Fibroblast of lung (primary cell): Measurements from ENCODE around the gene TYMS. TPM values are rescaled to one million over a fixed set of nuclear protein-coding genes. Genes with fewer than 3 reads are reported as not detected.

Source experiments
- DNase-seq, 2 donors: peaks; one replicate each; pipeline versions ENCODE4 v3.0.0 to v3.0.0-alpha.2; 2010; ENCODE audit warnings: low read depth in 2 of 2
- H2AFZ ChIP-seq: 2 replicates; pipeline ENCODE4 v1.5.1; 2012; ENCODE audit warnings: low read length, control low read depth, inconsistent platforms
- H3K27ac ChIP-seq: 2 replicates; pipeline ENCODE4 v1.5.1; 2011; ENCODE audit warnings: low read length, control low read depth; ENCODE audit not compliant: insufficient read depth
- H3K27me3 ChIP-seq: 2 replicates; pipeline ENCODE4 v1.5.1; 2011; ENCODE audit warnings: mild to moderate bottlenecking, low read length; ENCODE audit not compliant: control insufficient read depth, insufficient read depth
- H3K36me3 ChIP-seq: 2 replicates; pipeline ENCODE4 v1.5.1; 2011; ENCODE audit warnings: low read length; ENCODE audit not compliant: control insufficient read depth, insufficient read depth
- H3K4me1 ChIP-seq: 2 replicates; pipeline ENCODE4 v1.5.1; 2011; ENCODE audit warnings: low read length; ENCODE audit not compliant: control insufficient read depth, insufficient read depth; ENCODE audit errors: extremely low read depth
- H3K4me2 ChIP-seq: 2 replicates; pipeline ENCODE4 v1.5.1; 2011; ENCODE audit warnings: low read length, control low read depth; ENCODE audit not compliant: insufficient read depth; ENCODE audit errors: extremely low read depth
- H3K4me3 ChIP-seq, 4 experiments: fragments of 200-600 bp in 1 of 4; sonication (generic) in 1 of 4; replicated peaks in 1 of 4; 2 replicates each; pipeline ENCODE4 v1.5.1; 2011 to 2016; ENCODE audit warnings: low read length in 4 of 4, low read depth in 3 of 4, mild to moderate bottlenecking in 3 of 4, control low read depth in 2 of 4, inconsistent platforms in 1 of 4, mixed read lengths in 1 of 4; ENCODE audit not compliant: insufficient read depth in 1 of 4; ENCODE audit errors: control extremely low read depth in 1 of 4
- H3K79me2 ChIP-seq: 2 replicates; pipeline ENCODE4 v1.5.1; 2012; ENCODE audit warnings: mild to moderate bottlenecking, low read length, inconsistent platforms; ENCODE audit not compliant: control insufficient read depth, insufficient read depth
- H3K9ac ChIP-seq: 2 replicates; pipeline ENCODE4 v1.5.1; 2011; ENCODE audit warnings: mild to moderate bottlenecking, low read length, control low read depth; ENCODE audit not compliant: insufficient read depth
- H3K9me3 ChIP-seq: 2 replicates; pipeline ENCODE4 v1.5.1; 2012; ENCODE audit warnings: low read depth, low read length; ENCODE audit not compliant: control insufficient read depth, insufficient read depth
- H4K20me1 ChIP-seq: 2 replicates; pipeline ENCODE4 v1.5.1; 2011; ENCODE audit warnings: low read length; ENCODE audit not compliant: control insufficient read depth, insufficient read depth; ENCODE audit errors: extremely low read depth
- EZH2 ChIP-seq: IDR thresholded peaks from 2 replicates; pipeline ENCODE4 v1.5.1; 2012; ENCODE audit warnings: low read length, control low read depth, mild to moderate bottlenecking; ENCODE audit errors: missing control alignments
- polyA plus RNA-seq, 2 donors: library from polyadenylated mRNA; depleted of rRNA in 1 of 2; stranded (reverse) in 1 of 2; unstranded in 1 of 2; fragments of >200 nt; gene quantifications; 2 replicates each; pipeline ENCODE4 v1.2.1, GENCODE V29; 2011 to 2012; ENCODE audit warnings: missing spikeins in 1 of 2
- total RNA-seq: library from RNA; depleted of rRNA; stranded (reverse); fragments of >200 nt; gene quantifications from 2 replicates; pipeline ENCODE4 v1.2.1, GENCODE V29; 2014
- TF ChIP-seq, protein P1 (sequence below), 2 donors: IDR thresholded peaks in 1 of 2; conservative IDR thresholded peaks in 1 of 2; 1 replicate in 1 of 2; 2 replicates in 1 of 2; pipeline ENCODE4 v1.5.1; 2011 to 2012; ENCODE audit warnings: low read length in 2 of 2, control low read depth in 1 of 2, inconsistent platforms in 1 of 2, low read depth in 1 of 2, mild to moderate bottlenecking in 1 of 2

TYMS gene
- total and polyA plus RNA-seq, 2 donors (not counting 1 experiment from before 2014, with no cell fraction given): 16.8 to 45.4 TPM

- H3K4me3 ChIP-seq: no peak overlapping the region
- no peaks in the 10 kb centered on the region for H3K4me1 ChIP-seq
- peaks cover 23% of the 10 kb centered on the region for H3K79me2 ChIP-seq
- H3K4me2 ChIP-seq: no peak overlapping the region
- no peaks in the 10 kb centered on the region for H4K20me1 ChIP-seq
- no peak for DNase-seq
- no peak overlapping the region for H3K27ac ChIP-seq
- H3K9ac ChIP-seq: no peak overlapping the region
- no peak for TF ChIP-seq EZH2
- TF ChIP-seq, protein P1, sequence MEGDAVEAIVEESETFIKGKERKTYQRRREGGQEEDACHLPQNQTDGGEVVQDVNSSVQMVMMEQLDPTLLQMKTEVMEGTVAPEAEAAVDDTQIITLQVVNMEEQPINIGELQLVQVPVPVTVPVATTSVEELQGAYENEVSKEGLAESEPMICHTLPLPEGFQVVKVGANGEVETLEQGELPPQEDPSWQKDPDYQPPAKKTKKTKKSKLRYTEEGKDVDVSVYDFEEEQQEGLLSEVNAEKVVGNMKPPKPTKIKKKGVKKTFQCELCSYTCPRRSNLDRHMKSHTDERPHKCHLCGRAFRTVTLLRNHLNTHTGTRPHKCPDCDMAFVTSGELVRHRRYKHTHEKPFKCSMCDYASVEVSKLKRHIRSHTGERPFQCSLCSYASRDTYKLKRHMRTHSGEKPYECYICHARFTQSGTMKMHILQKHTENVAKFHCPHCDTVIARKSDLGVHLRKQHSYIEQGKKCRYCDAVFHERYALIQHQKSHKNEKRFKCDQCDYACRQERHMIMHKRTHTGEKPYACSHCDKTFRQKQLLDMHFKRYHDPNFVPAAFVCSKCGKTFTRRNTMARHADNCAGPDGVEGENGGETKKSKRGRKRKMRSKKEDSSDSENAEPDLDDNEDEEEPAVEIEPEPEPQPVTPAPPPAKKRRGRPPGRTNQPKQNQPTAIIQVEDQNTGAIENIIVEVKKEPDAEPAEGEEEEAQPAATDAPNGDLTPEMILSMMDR (conservative IDR thresholded peaks at IDR 0.05 in 1 of 2, IDR thresholded peaks at IDR 0.05 in 1 of 2; ENCODE audit: low read depth in 1 of 2, low read length in 2 of 2): no peak
- no peak overlapping the region for H2AFZ ChIP-seq
- H3K36me3 ChIP-seq: peaks cover 4% of the 10 kb centered on the region
- H3K9me3 ChIP-seq: no peaks in the 10 kb centered on the region
- H3K27me3 ChIP-seq: no peaks in the 10 kb centered on the region
Measured at GRCh38 chr18:662197-662596, 4.7 kb downstream of the TYMS start.

- peaks cover 10% of the 10 kb centered on the region for H3K79me2 ChIP-seq
- DNase-seq: no peak
Measured at GRCh38 chr18:666177-666576, 8.7 kb downstream of the TYMS start.

DNA sequence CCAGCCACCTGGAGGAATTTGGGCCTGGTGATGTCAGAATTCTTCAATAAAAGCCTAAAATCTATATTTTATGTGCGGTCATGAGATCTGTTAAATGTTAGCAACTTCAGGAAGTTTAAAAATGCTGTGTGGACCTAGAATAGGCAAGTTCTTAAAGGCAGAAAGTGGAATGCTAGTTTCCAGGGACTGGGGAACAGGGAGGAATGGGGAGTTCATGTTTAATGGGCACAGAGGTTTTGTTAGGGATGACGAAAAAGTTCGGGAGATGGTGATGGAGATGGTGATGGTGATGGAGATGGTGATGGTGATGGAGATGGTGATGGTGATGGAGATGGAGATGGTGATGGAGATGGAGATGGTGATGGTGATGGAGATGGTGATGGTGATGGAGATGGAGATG, 9.2 kb downstream of the TYMS start:
- Histone ChIP-seq H3K27me3 (no peaks in the 10 kb centered on the region), H3K4me3 (no peak overlapping the region), H3K4me2 (no peak overlapping the region), H3K9me3 (no peaks in the 10 kb centered on the region), H3K36me3 (peaks cover 15% of the 10 kb centered on the region), H3K79me2 (peaks cover 9% of the 10 kb centered on the region), H3K4me1 (no peaks in the 10 kb centered on the region), H3K27ac (no peak overlapping the region), H3K9ac (no peak overlapping the region), H4K20me1 (no peaks in the 10 kb centered on the region), H2AFZ (no peak overlapping the region)
- TF ChIP-seq, protein P1 (conservative IDR thresholded peaks at IDR 0.05 in 1 of 2, IDR thresholded peaks at IDR 0.05 in 1 of 2; ENCODE audit: low read depth in 1 of 2, low read length in 2 of 2): no peak
- TF ChIP-seq EZH2: no peak
- DNase-seq: no peak

More at GRCh38 chr18:666177-666576, 8.7 kb downstream of the TYMS start:
- Histone ChIP-seq H3K9me3 (no peaks in the 10 kb centered on the region), H4K20me1 (no peaks in the 10 kb centered on the region), H3K4me3 (no peak overlapping the region), H3K4me2 (no peak overlapping the region), H3K4me1 (no peaks in the 10 kb centered on the region), H3K27ac (no peak overlapping the region), H3K27me3 (no peaks in the 10 kb centered on the region), H3K9ac (no peak overlapping the region), H3K36me3 (peaks cover 12% of the 10 kb centered on the region), H2AFZ (no peak overlapping the region)
- TF ChIP-seq, protein P1 (conservative IDR thresholded peaks at IDR 0.05 in 1 of 2, IDR thresholded peaks at IDR 0.05 in 1 of 2; ENCODE audit: low read depth in 1 of 2, low read length in 2 of 2): peak in 1 of 2 donors; percentile 26
- TF ChIP-seq EZH2: no peak
